Tibial nerve (tissue), 4 donors: ENCODE results near the gene KIF17.

Source experiments
- CTCF ChIP-seq, 5 experiments: fragments of 200-600 bp in 3 of 5; fragments of 450-650 bp in 2 of 5; sonication (generic) in 3 of 5; IDR thresholded peaks; one replicate each; pipeline ENCODE4 v1.5.1; 2016 to 2019; ENCODE audit warnings: antibody characterized with exemption in 5 of 5, mild to moderate bottlenecking in 3 of 5, moderate library complexity in 2 of 5
- EP300 ChIP-seq, 2 donors: sonication (generic); formaldehyde crosslinking; IDR thresholded peaks; one replicate each; pipeline ENCODE4 v1.6.1; 2017; ENCODE audit warnings: antibody characterized with exemption in 2 of 2, mild to moderate bottlenecking in 1 of 2
- POLR2A ChIP-seq, 2 donors: fragments of 450-650 bp; IDR thresholded peaks; one replicate each; pipeline ENCODE4 v1.6.1; 2017; ENCODE audit warnings: antibody characterized with exemption in 2 of 2, mild to moderate bottlenecking in 2 of 2, moderate library complexity in 2 of 2

GRCh38 chr1:20666146-20666545, 51.7 kb downstream of the KIF17 start:
- TF ChIP-seq EP300 (IDR thresholded peaks at IDR 0.05), result no peak
- TF ChIP-seq CTCF (IDR thresholded peaks at IDR 0.05), result no peak
- TF ChIP-seq POLR2A (IDR thresholded peaks at IDR 0.05), result no peak
